ENCODE measurements around the gene PTPRN2. TPM values are rescaled to one million over a fixed set of nuclear protein-coding genes. Genes with fewer than 3 reads are reported as not detected.

Gene PTPRN2
- total RNA-seq, 1 donor from 2014 or later, result 2.4 TPM

DNA sequence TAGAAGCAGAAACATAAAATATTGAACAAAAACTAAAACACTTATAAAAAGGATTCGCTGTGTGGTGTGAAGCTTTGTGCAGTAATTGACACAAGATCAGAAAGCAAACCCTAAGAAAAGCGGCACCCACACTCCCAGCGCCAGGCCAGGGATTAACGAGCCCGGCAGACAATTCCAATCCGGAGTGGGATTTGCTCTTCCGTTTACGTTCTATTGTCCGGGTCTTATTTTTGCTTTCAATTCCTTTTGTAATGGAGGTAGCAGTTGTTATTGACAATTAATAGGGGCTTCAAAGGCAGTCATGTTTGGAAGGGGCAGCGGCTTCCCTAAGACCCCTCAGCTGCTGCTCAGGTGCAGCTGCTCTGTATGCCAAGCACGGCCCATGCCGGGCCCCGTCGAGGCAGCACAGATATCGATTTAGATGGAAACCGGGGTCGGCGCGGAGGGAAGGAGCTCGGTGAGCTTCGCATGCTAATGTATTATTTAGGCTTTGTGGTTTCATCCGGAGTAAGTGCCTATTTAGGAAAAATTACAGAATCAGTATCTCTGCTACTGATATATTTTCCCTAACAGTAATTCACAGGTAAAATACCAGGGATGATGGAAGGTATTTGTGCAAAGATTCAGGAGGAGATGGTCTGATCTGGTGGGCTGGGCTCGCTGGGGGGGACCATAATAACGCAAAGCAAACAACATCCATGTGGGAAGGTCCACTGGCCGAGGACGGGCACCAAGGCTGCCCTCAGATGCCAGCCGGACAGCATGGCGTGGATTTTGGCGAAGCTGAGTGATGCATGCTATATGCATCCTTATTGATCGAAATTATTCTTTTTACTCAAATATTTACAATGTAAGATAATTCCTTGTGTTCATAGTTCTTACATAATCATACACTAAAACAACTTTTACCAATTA lies 561.7 kb downstream of the PTPRN2 start:
- Histone ChIP-seq H3K4me3 (ENCODE audit: low read depth, low read length) (no peak overlapping the region), H3K36me3 (ENCODE audit: control insufficient read depth, insufficient read depth, low read length) (no peaks in the 10 kb centered on the region), H3K27me3 (ENCODE audit: control insufficient read depth, insufficient read depth, low read length) (no peaks in the 10 kb centered on the region)
- no peak for DNase-seq (ENCODE audit: low read depth)
- TF ChIP-seq CTCF (IDR thresholded peaks at IDR 0.05; ENCODE audit: insufficient read depth, low read length, poor library complexity, severe bottlenecking), result no peak

GRCh38 chr7:158024881-158025280 lies 562.7 kb downstream of the PTPRN2 start:
- TF ChIP-seq CTCF (IDR thresholded peaks at IDR 0.05; ENCODE audit: insufficient read depth, low read length, poor library complexity, severe bottlenecking), result no peak
- Histone ChIP-seq H3K4me3 (ENCODE audit: low read depth, low read length) (no peak overlapping the region), H3K27me3 (ENCODE audit: control insufficient read depth, insufficient read depth, low read length) (no peaks in the 10 kb centered on the region), H3K36me3 (ENCODE audit: control insufficient read depth, insufficient read depth, low read length) (no peaks in the 10 kb centered on the region)
- no peak for DNase-seq (ENCODE audit: low read depth)

- DNase-seq (ENCODE audit: low read depth), result no peak
- no peak for TF ChIP-seq CTCF (IDR thresholded peaks at IDR 0.05; ENCODE audit: insufficient read depth, low read length, poor library complexity, severe bottlenecking)
- no peaks in the 10 kb centered on the region for H3K36me3 ChIP-seq (ENCODE audit: control insufficient read depth, insufficient read depth, low read length)
- no peaks in the 10 kb centered on the region for H3K27me3 ChIP-seq (ENCODE audit: control insufficient read depth, insufficient read depth, low read length)
- H3K4me3 ChIP-seq (ENCODE audit: low read depth, low read length), result no peak overlapping the region
Observed at GRCh38 chr7:158024351-158024715, 563.3 kb downstream of the PTPRN2 start.

DNA sequence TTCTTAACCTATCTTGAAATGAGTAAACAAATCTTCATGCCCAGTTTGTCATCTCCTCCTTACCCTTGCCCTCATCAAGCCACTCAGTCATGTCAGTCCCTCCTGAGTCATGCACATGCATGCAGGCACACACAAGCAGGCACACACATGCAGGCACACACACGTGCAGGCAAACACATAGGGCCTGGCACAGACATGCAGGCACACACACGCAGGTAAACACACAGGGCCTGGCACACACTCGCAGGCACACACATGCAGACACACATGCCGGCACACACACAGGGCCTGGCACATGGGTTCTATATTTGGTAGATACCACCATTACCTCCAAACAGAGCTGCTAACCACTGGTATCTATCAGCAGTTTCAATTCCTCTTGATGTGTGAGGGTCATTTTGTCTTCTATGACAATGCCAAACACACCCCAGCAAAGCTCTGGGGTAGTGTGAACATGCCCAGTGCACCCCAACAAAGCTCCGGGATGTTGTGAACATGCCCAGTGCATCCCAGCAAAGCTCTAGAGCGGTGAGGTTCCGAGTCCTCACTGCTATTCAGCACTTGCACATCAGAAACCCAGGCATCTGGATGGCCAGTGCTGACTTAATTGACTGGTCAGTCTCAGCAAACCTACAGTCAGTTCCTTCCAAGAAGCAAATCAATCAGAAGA lies 563.8 kb downstream of the PTPRN2 start:
- no peak for DNase-seq (ENCODE audit: low read depth)
- H3K36me3 ChIP-seq (ENCODE audit: control insufficient read depth, insufficient read depth, low read length), result no peaks in the 10 kb centered on the region
- no peak for TF ChIP-seq CTCF (IDR thresholded peaks at IDR 0.05; ENCODE audit: insufficient read depth, low read length, poor library complexity, severe bottlenecking)
- H3K27me3 ChIP-seq (ENCODE audit: control insufficient read depth, insufficient read depth, low read length), result no peaks in the 10 kb centered on the region
- no peak overlapping the region for H3K4me3 ChIP-seq (ENCODE audit: low read depth, low read length)

DNA sequence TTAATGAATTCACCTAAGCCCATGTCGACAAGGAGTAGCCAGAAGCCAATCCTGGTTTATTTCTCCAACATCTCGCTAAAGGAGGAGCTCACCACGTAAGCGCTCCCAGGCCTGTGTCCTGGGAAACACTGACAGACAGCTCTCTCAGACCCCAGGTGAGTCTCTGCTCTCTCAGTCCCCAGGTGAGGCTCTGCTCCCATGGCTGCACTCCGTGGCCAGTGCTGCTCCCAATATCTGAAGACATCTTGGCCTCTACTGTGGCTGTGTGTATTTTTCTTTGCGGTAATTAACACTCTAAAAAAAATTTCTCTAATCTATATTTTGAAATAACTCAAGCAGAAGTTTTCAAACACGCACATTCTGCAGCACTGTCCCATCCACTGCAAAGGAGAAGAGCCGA lies 564.5 kb downstream of the PTPRN2 start:
- H3K36me3 ChIP-seq (ENCODE audit: control insufficient read depth, insufficient read depth, low read length), result no peaks in the 10 kb centered on the region
- DNase-seq (ENCODE audit: low read depth), result no peak
- no peak overlapping the region for H3K4me3 ChIP-seq (ENCODE audit: low read depth, low read length)
- TF ChIP-seq CTCF (IDR thresholded peaks at IDR 0.05; ENCODE audit: insufficient read depth, low read length, poor library complexity, severe bottlenecking), result no peak
- no peaks in the 10 kb centered on the region for H3K27me3 ChIP-seq (ENCODE audit: control insufficient read depth, insufficient read depth, low read length)

Data from kidney epithelial cell (primary cell).